C4-2B (cell line): ENCODE results near the gene GAK.

ENCODE experiments used
- H3K27ac ChIP-seq: fragments of 450-650 bp; 2 replicates; pipeline ENCODE4 v1.5.1; 2017
- ZFX ChIP-seq: fragments of 450-650 bp; IDR thresholded peaks from 2 replicates; pipeline ENCODE4 v1.6.1; 2017
- TF ChIP-seq, protein P1 (sequence below): fragments of 450-650 bp; conservative IDR thresholded peaks from 2 replicates; pipeline ENCODE4 v1.5.1; 2017; ENCODE audit warnings: mild to moderate bottlenecking

The GAK gene

DNA sequence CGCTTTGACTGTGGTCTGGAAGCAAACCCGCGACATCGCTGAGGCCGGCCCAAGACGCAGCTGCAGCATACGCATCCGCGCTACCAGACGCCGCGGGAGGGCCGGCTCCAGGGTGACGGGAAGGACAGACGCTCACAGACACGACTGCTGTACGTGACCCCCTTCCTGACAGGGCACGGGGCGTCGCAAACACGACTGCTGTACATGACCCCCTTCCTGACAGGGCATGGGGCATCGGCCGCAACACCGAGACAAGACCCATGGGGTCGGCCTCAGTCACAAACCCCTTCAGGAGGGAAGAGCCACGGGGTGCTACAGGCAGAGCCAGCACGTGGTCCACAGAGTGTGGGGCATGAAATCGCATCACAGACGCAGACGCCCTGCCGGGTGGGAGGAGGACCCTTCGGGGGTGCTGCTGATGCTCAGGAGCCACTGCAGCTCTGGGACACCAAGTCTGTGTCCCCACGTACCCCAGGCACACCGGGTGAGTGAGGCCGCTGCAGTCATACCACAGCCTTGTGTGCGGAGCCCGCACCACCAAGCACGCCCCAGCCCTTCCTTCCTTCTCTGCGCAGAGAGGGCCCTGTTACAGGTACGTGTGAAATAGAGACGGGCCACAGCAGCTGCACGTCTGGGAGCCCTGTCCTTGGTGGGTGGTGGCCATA is 67.5 kb downstream of the GAK start:
- no peak overlapping the region for H3K27ac ChIP-seq
- TF ChIP-seq, protein P1, sequence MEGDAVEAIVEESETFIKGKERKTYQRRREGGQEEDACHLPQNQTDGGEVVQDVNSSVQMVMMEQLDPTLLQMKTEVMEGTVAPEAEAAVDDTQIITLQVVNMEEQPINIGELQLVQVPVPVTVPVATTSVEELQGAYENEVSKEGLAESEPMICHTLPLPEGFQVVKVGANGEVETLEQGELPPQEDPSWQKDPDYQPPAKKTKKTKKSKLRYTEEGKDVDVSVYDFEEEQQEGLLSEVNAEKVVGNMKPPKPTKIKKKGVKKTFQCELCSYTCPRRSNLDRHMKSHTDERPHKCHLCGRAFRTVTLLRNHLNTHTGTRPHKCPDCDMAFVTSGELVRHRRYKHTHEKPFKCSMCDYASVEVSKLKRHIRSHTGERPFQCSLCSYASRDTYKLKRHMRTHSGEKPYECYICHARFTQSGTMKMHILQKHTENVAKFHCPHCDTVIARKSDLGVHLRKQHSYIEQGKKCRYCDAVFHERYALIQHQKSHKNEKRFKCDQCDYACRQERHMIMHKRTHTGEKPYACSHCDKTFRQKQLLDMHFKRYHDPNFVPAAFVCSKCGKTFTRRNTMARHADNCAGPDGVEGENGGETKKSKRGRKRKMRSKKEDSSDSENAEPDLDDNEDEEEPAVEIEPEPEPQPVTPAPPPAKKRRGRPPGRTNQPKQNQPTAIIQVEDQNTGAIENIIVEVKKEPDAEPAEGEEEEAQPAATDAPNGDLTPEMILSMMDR = no peak
- TF ChIP-seq ZFX = no peak

DNA sequence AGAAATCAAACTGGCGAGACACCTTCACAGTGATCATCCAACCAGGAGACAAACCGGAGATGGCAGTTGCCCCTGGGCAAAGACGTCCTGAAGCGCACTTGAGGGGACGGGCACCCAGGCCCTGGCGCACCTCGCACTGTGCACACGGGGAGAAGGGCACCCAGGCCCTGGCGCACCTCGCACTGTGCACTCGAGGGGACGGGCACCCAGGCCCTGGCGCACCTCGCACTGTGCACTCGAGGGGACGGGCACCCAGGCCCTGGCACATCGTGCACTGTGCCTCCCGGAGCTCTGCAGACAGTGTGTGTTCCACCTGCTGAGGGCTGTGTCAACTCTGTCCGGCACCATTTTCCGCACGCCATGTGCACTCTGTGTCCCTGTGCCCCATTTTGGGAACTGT is 71.6 kb downstream of the GAK start:
- H3K27ac ChIP-seq = no peak overlapping the region
- no peak for TF ChIP-seq ZFX
- TF ChIP-seq, protein P1 = no peak

DNA sequence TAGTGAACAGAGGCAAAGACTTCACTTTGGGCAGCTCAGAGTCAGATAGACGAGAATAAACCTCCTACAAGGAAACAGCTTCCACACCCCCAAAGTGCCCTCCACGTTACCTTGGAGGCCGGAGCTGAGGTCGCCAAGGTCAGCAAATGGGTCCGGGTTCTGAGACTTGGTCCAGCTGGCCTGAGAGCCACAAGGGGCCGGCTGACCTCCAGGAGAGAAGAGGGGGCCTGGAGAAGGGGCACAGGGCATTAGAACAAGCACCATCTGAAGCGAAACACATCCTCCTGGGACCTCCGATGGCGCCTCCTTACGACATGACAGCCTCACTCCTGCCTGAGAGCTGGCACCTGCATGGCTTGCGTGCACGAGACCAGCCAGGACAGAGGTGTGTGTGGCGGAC is 72.6 kb downstream of the GAK start:
- TF ChIP-seq, protein P1 = no peak
- TF ChIP-seq ZFX = no peak
- no peak overlapping the region for H3K27ac ChIP-seq

DNA sequence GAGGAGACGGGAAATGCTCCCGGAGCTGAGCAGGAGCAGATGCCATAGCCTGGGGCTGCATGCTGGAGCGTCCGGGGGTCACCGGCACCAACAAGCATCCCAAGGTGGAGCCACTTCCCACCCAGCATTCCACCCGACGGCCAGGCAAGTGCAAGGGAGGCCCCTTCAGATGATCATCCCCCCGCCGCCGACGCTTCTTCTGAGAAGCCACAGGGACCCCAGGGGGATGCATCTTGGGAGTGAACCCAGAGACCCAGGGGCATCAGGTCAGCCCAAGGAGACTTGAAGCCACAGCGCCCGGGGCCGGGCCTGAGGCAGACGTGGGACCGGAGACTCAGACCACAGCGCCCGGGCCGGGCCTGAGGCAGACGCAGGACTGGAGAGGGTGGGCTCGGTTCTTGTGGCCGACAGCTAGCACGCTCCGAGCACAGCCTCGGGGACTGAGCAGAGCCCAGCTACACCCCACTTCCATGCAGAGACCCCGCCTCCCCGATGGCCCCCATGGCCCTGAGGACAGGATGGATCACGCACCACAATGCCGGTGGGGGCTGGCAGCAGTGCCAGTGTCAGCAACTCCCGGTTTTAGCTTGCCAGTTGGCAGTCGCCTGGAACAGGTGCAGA is 73.2 kb downstream of the GAK start:
- TF ChIP-seq, protein P1 = no peak
- TF ChIP-seq ZFX = no peak
- no peak overlapping the region for H3K27ac ChIP-seq

DNA sequence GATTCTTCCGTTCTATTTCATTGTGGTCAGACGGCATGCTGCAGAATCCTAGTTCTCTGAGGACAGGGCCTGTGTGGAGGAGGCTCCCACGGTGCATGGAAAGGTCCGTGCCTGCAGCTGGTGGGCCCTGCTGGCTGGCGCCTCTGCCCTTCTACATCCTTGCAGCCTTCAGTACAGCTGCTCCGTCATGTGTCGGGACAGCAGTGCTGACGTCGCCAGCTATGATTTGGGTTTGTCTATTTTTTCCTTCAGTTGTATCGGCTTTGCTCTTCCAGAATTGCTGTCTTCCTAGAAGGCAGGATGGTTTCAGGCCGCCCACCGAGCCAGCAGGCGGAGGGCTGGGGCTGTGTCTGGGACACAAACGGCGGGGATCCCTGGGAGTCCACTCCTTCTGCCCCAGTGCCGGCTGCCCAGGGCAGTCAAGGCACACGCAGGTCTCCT is 74.1 kb downstream of the GAK start:
- no peak overlapping the region for H3K27ac ChIP-seq
- TF ChIP-seq, protein P1 = no peak
- no peak for TF ChIP-seq ZFX

DNA sequence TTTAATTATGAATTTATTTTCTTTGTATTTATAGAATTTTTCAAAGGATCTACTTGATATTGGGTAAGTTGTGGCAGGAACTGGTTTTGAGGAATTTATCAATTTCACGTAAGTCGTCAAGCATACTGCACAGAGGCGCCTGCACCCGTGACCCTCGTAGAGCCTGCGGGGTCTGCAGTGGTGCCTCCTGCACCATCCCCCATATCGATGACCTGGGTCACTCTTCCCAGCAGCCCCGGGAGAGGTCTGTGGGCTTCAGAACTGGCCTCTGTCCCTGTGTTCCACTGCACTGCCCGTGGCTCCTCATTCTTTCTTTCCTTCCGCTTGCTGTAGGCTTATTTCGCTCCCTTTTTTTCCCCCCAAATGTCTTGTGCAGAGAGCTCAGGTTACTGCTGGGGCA is 74.7 kb downstream of the GAK start:
- TF ChIP-seq ZFX = no peak
- TF ChIP-seq, protein P1 = no peak
- H3K27ac ChIP-seq = no peak overlapping the region

DNA sequence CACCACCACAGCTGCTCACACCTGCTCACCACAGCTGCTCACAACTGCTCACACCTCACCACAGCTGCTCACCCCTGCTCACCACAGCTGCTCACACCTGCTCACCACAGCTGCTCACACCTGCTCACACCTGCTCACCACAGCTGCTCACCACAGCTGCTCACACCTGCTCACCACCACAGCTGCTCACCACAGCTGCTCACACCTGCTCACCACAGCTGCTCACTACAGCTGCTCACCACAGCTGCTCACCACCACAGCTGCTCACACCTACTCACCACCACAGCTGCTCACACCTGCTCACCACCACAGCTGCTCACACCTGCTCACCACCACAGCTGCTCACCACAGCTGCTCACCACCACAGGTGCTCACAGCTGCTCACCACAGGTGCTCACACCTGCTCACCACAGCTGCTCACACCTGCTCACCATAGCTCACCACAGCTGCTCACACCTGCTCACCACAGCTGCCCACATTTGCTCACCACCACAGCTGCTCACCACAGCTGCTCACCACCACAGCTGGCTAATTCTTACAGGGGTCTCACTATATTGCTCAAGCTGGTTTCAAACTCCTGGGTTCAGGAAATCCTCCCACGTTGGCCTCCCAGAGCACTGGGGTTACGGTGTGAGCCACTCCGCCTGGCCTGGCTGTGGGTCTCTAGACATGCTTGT is 75.8 kb downstream of the GAK start:
- H3K27ac ChIP-seq = no peak overlapping the region
- TF ChIP-seq, protein P1 = no peak
- TF ChIP-seq ZFX = no peak
